ENCODE measurements around the gene CRISP3. TPM values are rescaled to one million over a fixed set of nuclear protein-coding genes. Genes with fewer than 3 reads are reported as not detected.

The CRISP3 gene
- total and polyA plus RNA-seq, 10 of the 15 experiments (the other 5 are each of a cell fraction or from before 2014, with no cell fraction given), result not detected

DNA sequence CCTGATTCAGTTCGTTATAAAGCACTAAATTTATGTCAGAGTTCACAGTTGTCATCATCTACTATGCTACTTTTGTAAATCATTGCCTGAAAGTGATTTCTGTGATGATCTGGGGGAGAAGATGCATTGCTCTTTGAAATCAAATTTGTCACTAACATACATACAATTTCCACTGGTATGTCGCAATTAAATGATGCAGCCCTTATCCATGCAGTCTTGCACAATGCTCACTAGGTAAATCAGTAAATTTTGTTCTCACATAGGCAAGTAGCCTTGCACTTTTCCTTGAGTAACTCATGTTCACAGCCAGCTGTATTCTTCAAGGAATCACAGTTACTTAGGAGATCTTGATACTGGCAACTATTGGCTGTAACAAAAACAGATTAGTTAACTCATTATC is 51.7 kb downstream of the CRISP3 start:
- intact Hi-C loops (cut with micrococcal nuclease; ENCODE audit: unreplicated experiment), result no loop called here
- ATAC-seq, result no peak

More for the DNA sequence above, 51.7 kb downstream of the CRISP3 start:
- no peak for FAIRE-seq
- ChIA-PET POLR2A (no interaction called here), SMC1A (ENCODE audit: uncharacterized antibody, unreplicated experiment) (no interaction called here), CTCF (no interaction called here), RAD21 (ENCODE audit: unreplicated experiment) (no interaction called here)
- no peak for DNase-seq (ENCODE audit: low read depth, low spot score)
- in situ Hi-C loops (cut with MboI), result no loop called here
- no TSS peak for BruUV-seq (replicated peaks)
- no peak overlapping the region for H3K27ac ChIP-seq (ENCODE audit: control insufficient read depth, insufficient read depth)
- H3K9ac ChIP-seq (ENCODE audit: control insufficient read depth, insufficient read depth, low read length), result no peak overlapping the region
- no peaks in the 10 kb centered on the region for H3K9me3 ChIP-seq (replicated peaks; ENCODE audit: control insufficient read depth, insufficient read depth, low read length)
- H3K4me2 ChIP-seq (ENCODE audit: control insufficient read depth, insufficient read depth), result no peak overlapping the region
- no peak overlapping the region for H3K4me3 ChIP-seq
- no peaks in the 10 kb centered on the region for H3K79me2 ChIP-seq (ENCODE audit: control insufficient read depth, insufficient read depth, low read length)
- H2AFZ ChIP-seq (ENCODE audit: control insufficient read depth, low read depth, low read length), result no peak overlapping the region
- no peaks in the 10 kb centered on the region for H3K4me1 ChIP-seq (ENCODE audit: control insufficient read depth, insufficient read depth, low read length)
- 35% methylated on average over 2 of the region's 2 CpGs for WGBS (ENCODE audit: insufficient coverage, insufficient replicate concordance, low lambda C conversion rate, missing lambda C conversion rate)
- H3K36me3 ChIP-seq (ENCODE audit: control insufficient read depth in 2 of 2, insufficient read depth in 2 of 2, low read length in 1 of 2), result no peaks in the 10 kb centered on the region
- no peak for TF ChIP-seq CREB1 (IDR thresholded peaks at IDR 0.05; ENCODE audit: low read depth)
- no peak for TF ChIP-seq STAT1 (conservative IDR thresholded peaks at IDR 0.05)
- TF ChIP-seq JUNB (IDR thresholded peaks at IDR 0.05), result no peak
- no peak for TF ChIP-seq STAT3 (IDR thresholded peaks at IDR 0.05; ENCODE audit: low read depth, low read length)
- TF ChIP-seq, protein P1, sequence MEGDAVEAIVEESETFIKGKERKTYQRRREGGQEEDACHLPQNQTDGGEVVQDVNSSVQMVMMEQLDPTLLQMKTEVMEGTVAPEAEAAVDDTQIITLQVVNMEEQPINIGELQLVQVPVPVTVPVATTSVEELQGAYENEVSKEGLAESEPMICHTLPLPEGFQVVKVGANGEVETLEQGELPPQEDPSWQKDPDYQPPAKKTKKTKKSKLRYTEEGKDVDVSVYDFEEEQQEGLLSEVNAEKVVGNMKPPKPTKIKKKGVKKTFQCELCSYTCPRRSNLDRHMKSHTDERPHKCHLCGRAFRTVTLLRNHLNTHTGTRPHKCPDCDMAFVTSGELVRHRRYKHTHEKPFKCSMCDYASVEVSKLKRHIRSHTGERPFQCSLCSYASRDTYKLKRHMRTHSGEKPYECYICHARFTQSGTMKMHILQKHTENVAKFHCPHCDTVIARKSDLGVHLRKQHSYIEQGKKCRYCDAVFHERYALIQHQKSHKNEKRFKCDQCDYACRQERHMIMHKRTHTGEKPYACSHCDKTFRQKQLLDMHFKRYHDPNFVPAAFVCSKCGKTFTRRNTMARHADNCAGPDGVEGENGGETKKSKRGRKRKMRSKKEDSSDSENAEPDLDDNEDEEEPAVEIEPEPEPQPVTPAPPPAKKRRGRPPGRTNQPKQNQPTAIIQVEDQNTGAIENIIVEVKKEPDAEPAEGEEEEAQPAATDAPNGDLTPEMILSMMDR (IDR thresholded peaks at IDR 0.05 in 2 of 3, conservative IDR thresholded peaks at IDR 0.05 in 1 of 3; ENCODE audit: control insufficient read depth in 2 of 3, extremely low read depth in 1 of 3, insufficient read depth in 1 of 3, low read depth in 3 of 3, low read length in 3 of 3), result no peak
- no peak for TF ChIP-seq EZH2 (IDR thresholded peaks at IDR 0.05; ENCODE audit: borderline replicate concordance, control insufficient read depth, low read depth, low read length)
- H3K27me3 ChIP-seq (replicated peaks in 1 of 2; ENCODE audit: control insufficient read depth in 2 of 2, insufficient read depth in 2 of 2, low read length in 1 of 2), result no peaks in the 10 kb centered on the region
- H4K20me1 ChIP-seq (ENCODE audit: control insufficient read depth, insufficient read depth), result no peaks in the 10 kb centered on the region

Other genes starting within 250 kb of the CRISP3 start
Only the 7 nearest of the 8 such genes appear.
- gene C6orf141, start 193.7 kb downstream of the CRISP3 start, total RNA-seq (2014; rRNA removed), result not detected in 2 replicates
- gene C6orf141, start 193.7 kb downstream of the CRISP3 start, total RNA-seq (2014; rRNA removed; fragmentation: Illumina TruSeq; extraction: Trizol), result not detected in 2 replicates
- gene C6orf141, start 193.7 kb downstream of the CRISP3 start, total RNA-seq (2021), result not detected in 2 replicates
- 0.05 TPM in 1 of 2 replicates, not detected in the other for gene C6orf141, start 193.7 kb downstream of the CRISP3 start, polyA plus RNA-seq (2011; rRNA removed)
- not detected in 2 replicates for gene C6orf141, start 193.7 kb downstream of the CRISP3 start, polyA plus RNA-seq (2014; fragmentation: Illumina TruSeq; extraction: Trizol)
- gene C6orf141, start 193.7 kb downstream of the CRISP3 start, polyA plus RNA-seq (2014; fragmentation: Nextera tagmentation; extraction: Ambion mirVana), result not detected
- 0.19 TPM in 1 of 2 replicates, not detected in the other for gene C6orf141, start 193.7 kb downstream of the CRISP3 start, polyA plus RNA-seq (2014; rRNA removed)
- not detected for gene C6orf141, start 193.7 kb downstream of the CRISP3 start, polyA plus RNA-seq (2016; fragmentation: Nextera tagmentation; extraction: Ambion mirVana)
- not detected in 2 replicates for gene RHAG, start 107.5 kb downstream of the CRISP3 start, total RNA-seq (2014; rRNA removed)
- gene RHAG, start 107.5 kb downstream of the CRISP3 start, total RNA-seq (2014; rRNA removed; fragmentation: Illumina TruSeq; extraction: Trizol), result not detected in 2 replicates
- 0.18 and 0.32 TPM in 2 replicates for gene RHAG, start 107.5 kb downstream of the CRISP3 start, total RNA-seq (2021)
- gene RHAG, start 107.5 kb downstream of the CRISP3 start, polyA plus RNA-seq (2011; rRNA removed), result 0.04 TPM in 1 of 2 replicates, not detected in the other
- not detected in 2 replicates for gene RHAG, start 107.5 kb downstream of the CRISP3 start, polyA plus RNA-seq (2014; fragmentation: Illumina TruSeq; extraction: Trizol)
- gene RHAG, start 107.5 kb downstream of the CRISP3 start, polyA plus RNA-seq (2014; fragmentation: Nextera tagmentation; extraction: Ambion mirVana), result under 1 TPM; 0.08 to 0.11 TPM
- 0.06 TPM in 1 of 2 replicates, not detected in the other for gene RHAG, start 107.5 kb downstream of the CRISP3 start, polyA plus RNA-seq (2014; rRNA removed)
- gene RHAG, start 107.5 kb downstream of the CRISP3 start, polyA plus RNA-seq (2016; fragmentation: Nextera tagmentation; extraction: Ambion mirVana), result not detected
- not detected in 2 replicates for gene CRISP2, start 30.8 kb downstream of the CRISP3 start, total RNA-seq (2014; rRNA removed)
- gene CRISP2, start 30.8 kb downstream of the CRISP3 start, total RNA-seq (2014; rRNA removed; fragmentation: Illumina TruSeq; extraction: Trizol), result not detected in 2 replicates
- not detected in 2 replicates for gene CRISP2, start 30.8 kb downstream of the CRISP3 start, total RNA-seq (2021)
- not detected in 2 replicates for gene CRISP2, start 30.8 kb downstream of the CRISP3 start, polyA plus RNA-seq (2011; rRNA removed)
- not detected in 2 replicates for gene CRISP2, start 30.8 kb downstream of the CRISP3 start, polyA plus RNA-seq (2014; fragmentation: Illumina TruSeq; extraction: Trizol)
- gene CRISP2, start 30.8 kb downstream of the CRISP3 start, polyA plus RNA-seq (2014; fragmentation: Nextera tagmentation; extraction: Ambion mirVana), result not detected
- not detected in 2 replicates for gene CRISP2, start 30.8 kb downstream of the CRISP3 start, polyA plus RNA-seq (2014; rRNA removed)
- gene CRISP2, start 30.8 kb downstream of the CRISP3 start, polyA plus RNA-seq (2016; fragmentation: Nextera tagmentation; extraction: Ambion mirVana), result not detected
- gene PGK2, start 42.9 kb upstream of the CRISP3 start, total RNA-seq (2014; rRNA removed), result not detected in 2 replicates
- gene PGK2, start 42.9 kb upstream of the CRISP3 start, total RNA-seq (2014; rRNA removed; fragmentation: Illumina TruSeq; extraction: Trizol), result not detected in 2 replicates
- not detected in 2 replicates for gene PGK2, start 42.9 kb upstream of the CRISP3 start, total RNA-seq (2021)
- not detected in 2 replicates for gene PGK2, start 42.9 kb upstream of the CRISP3 start, polyA plus RNA-seq (2011; rRNA removed)
- not detected in 2 replicates for gene PGK2, start 42.9 kb upstream of the CRISP3 start, polyA plus RNA-seq (2014; fragmentation: Illumina TruSeq; extraction: Trizol)
- gene PGK2, start 42.9 kb upstream of the CRISP3 start, polyA plus RNA-seq (2014; fragmentation: Nextera tagmentation; extraction: Ambion mirVana), result not detected
- not detected in 2 replicates for gene PGK2, start 42.9 kb upstream of the CRISP3 start, polyA plus RNA-seq (2014; rRNA removed)
- not detected for gene PGK2, start 42.9 kb upstream of the CRISP3 start, polyA plus RNA-seq (2016; fragmentation: Nextera tagmentation; extraction: Ambion mirVana)
- not detected in 2 replicates for gene CRISP1, start 122.1 kb upstream of the CRISP3 start, total RNA-seq (2014; rRNA removed)
- not detected in 2 replicates for gene CRISP1, start 122.1 kb upstream of the CRISP3 start, total RNA-seq (2014; rRNA removed; fragmentation: Illumina TruSeq; extraction: Trizol)
- gene CRISP1, start 122.1 kb upstream of the CRISP3 start, total RNA-seq (2021), result not detected in 2 replicates
- not detected in 2 replicates for gene CRISP1, start 122.1 kb upstream of the CRISP3 start, polyA plus RNA-seq (2011; rRNA removed)
- gene CRISP1, start 122.1 kb upstream of the CRISP3 start, polyA plus RNA-seq (2014; fragmentation: Illumina TruSeq; extraction: Trizol), result not detected in 2 replicates
- not detected for gene CRISP1, start 122.1 kb upstream of the CRISP3 start, polyA plus RNA-seq (2014; fragmentation: Nextera tagmentation; extraction: Ambion mirVana)
- not detected in 2 replicates for gene CRISP1, start 122.1 kb upstream of the CRISP3 start, polyA plus RNA-seq (2014; rRNA removed)
- not detected for gene CRISP1, start 122.1 kb upstream of the CRISP3 start, polyA plus RNA-seq (2016; fragmentation: Nextera tagmentation; extraction: Ambion mirVana)
- gene DEFB114, start 219.8 kb upstream of the CRISP3 start, total RNA-seq (2014; rRNA removed), result not detected in 2 replicates
- gene DEFB114, start 219.8 kb upstream of the CRISP3 start, total RNA-seq (2014; rRNA removed; fragmentation: Illumina TruSeq; extraction: Trizol), result not detected in 2 replicates
- gene DEFB114, start 219.8 kb upstream of the CRISP3 start, total RNA-seq (2021), result not detected in 2 replicates
- not detected in 2 replicates for gene DEFB114, start 219.8 kb upstream of the CRISP3 start, polyA plus RNA-seq (2011; rRNA removed)
- not detected in 2 replicates for gene DEFB114, start 219.8 kb upstream of the CRISP3 start, polyA plus RNA-seq (2014; fragmentation: Illumina TruSeq; extraction: Trizol)
- gene DEFB114, start 219.8 kb upstream of the CRISP3 start, polyA plus RNA-seq (2014; fragmentation: Nextera tagmentation; extraction: Ambion mirVana), result not detected
- not detected in 2 replicates for gene DEFB114, start 219.8 kb upstream of the CRISP3 start, polyA plus RNA-seq (2014; rRNA removed)
- not detected for gene DEFB114, start 219.8 kb upstream of the CRISP3 start, polyA plus RNA-seq (2016; fragmentation: Nextera tagmentation; extraction: Ambion mirVana)
- not detected in 2 replicates for gene DEFB113, start 225.2 kb upstream of the CRISP3 start, total RNA-seq (2014; rRNA removed)
- gene DEFB113, start 225.2 kb upstream of the CRISP3 start, total RNA-seq (2014; rRNA removed; fragmentation: Illumina TruSeq; extraction: Trizol), result not detected in 2 replicates
- gene DEFB113, start 225.2 kb upstream of the CRISP3 start, total RNA-seq (2021), result not detected in 2 replicates
- not detected in 2 replicates for gene DEFB113, start 225.2 kb upstream of the CRISP3 start, polyA plus RNA-seq (2011; rRNA removed)
- gene DEFB113, start 225.2 kb upstream of the CRISP3 start, polyA plus RNA-seq (2014; fragmentation: Illumina TruSeq; extraction: Trizol), result not detected in 2 replicates
- gene DEFB113, start 225.2 kb upstream of the CRISP3 start, polyA plus RNA-seq (2014; fragmentation: Nextera tagmentation; extraction: Ambion mirVana), result not detected
- gene DEFB113, start 225.2 kb upstream of the CRISP3 start, polyA plus RNA-seq (2014; rRNA removed), result not detected in 2 replicates
- not detected for gene DEFB113, start 225.2 kb upstream of the CRISP3 start, polyA plus RNA-seq (2016; fragmentation: Nextera tagmentation; extraction: Ambion mirVana)